ENCODE measurements around the gene PKP1.

The PKP1 gene

GRCh38 chr1:201265756-201266155 is 17.6 kb upstream of the PKP1 start:
- ATAC-seq (ENCODE audit: insufficient read depth, low read depth) (no peak), DNase-seq (no peak)
- Histone ChIP-seq H3K4me1 (ENCODE audit: insufficient read depth, low read length) (no peaks in the 10 kb centered on the region), H3K9me3 (ENCODE audit: insufficient read depth, low read length, severe bottlenecking) (no peaks in the 10 kb centered on the region), H3K36me3 (ENCODE audit: insufficient read depth, low read length) (no peaks in the 10 kb centered on the region), H3K27ac (ENCODE audit: low read length) (no peak overlapping the region), H3K4me3 (ENCODE audit: low read depth in 1 of 2, low read length in 2 of 2) (no peak overlapping the region), H2AFZ (ENCODE audit: low read depth, low read length) (no peak overlapping the region), H4K20me1 (ENCODE audit: insufficient read depth, low read length) (no peaks in the 10 kb centered on the region), H3K4me2 (ENCODE audit: insufficient read depth, low read length) (no peak overlapping the region), H3K27me3 (ENCODE audit: insufficient read depth, low read length, poor library complexity) (peaks cover 11% of the 10 kb centered on the region), H3K9ac (ENCODE audit: low read depth, low read length) (no peak overlapping the region), H3K79me2 (ENCODE audit: insufficient read depth, low read length) (no peaks in the 10 kb centered on the region)
- TF ChIP-seq CTCF (IDR thresholded peaks at IDR 0.05; ENCODE audit: borderline replicate concordance, extremely low read depth, low read length, poor library complexity, severe bottlenecking), result no peak
- TF ChIP-seq EZH2 (IDR thresholded peaks at IDR 0.05; ENCODE audit: borderline replicate concordance, low read depth, low read length, severe bottlenecking), result no peak

- H3K4me2 ChIP-seq (ENCODE audit: insufficient read depth, low read length), result no peak overlapping the region
- H3K27ac ChIP-seq (ENCODE audit: low read length), result no peak overlapping the region
- no peaks in the 10 kb centered on the region for H3K9me3 ChIP-seq (ENCODE audit: insufficient read depth, low read length, severe bottlenecking)
- no peaks in the 10 kb centered on the region for H3K79me2 ChIP-seq (ENCODE audit: insufficient read depth, low read length)
- H3K36me3 ChIP-seq (ENCODE audit: insufficient read depth, low read length), result no peaks in the 10 kb centered on the region
- H3K4me1 ChIP-seq (ENCODE audit: insufficient read depth, low read length), result no peaks in the 10 kb centered on the region
- H3K9ac ChIP-seq (ENCODE audit: low read depth, low read length), result no peak overlapping the region
- H3K4me3 ChIP-seq (ENCODE audit: low read depth in 1 of 2, low read length in 2 of 2), result no peak overlapping the region
- no peak overlapping the region for H2AFZ ChIP-seq (ENCODE audit: low read depth, low read length)
- H4K20me1 ChIP-seq (ENCODE audit: insufficient read depth, low read length), result no peaks in the 10 kb centered on the region
- DNase-seq (no peak), ATAC-seq (ENCODE audit: insufficient read depth, low read depth) (no peak)
- no peak for TF ChIP-seq CTCF (IDR thresholded peaks at IDR 0.05; ENCODE audit: borderline replicate concordance, extremely low read depth, low read length, poor library complexity, severe bottlenecking)
- TF ChIP-seq EZH2 (IDR thresholded peaks at IDR 0.05; ENCODE audit: borderline replicate concordance, low read depth, low read length, severe bottlenecking), result no peak
- peaks cover 11% of the 10 kb centered on the region for H3K27me3 ChIP-seq (ENCODE audit: insufficient read depth, low read length, poor library complexity)
Observed at GRCh38 chr1:201266276-201266675, 17.0 kb upstream of the PKP1 start.

GRCh38 chr1:201266774-201267173 is 16.5 kb upstream of the PKP1 start:
- no peak overlapping the region for H3K9ac ChIP-seq (ENCODE audit: low read depth, low read length)
- H3K4me2 ChIP-seq (ENCODE audit: insufficient read depth, low read length), result no peak overlapping the region
- H3K4me1 ChIP-seq (ENCODE audit: insufficient read depth, low read length), result no peaks in the 10 kb centered on the region
- DNase-seq (no peak), ATAC-seq (ENCODE audit: insufficient read depth, low read depth) (no peak)
- peaks cover 11% of the 10 kb centered on the region for H3K27me3 ChIP-seq (ENCODE audit: insufficient read depth, low read length, poor library complexity)
- H3K27ac ChIP-seq (ENCODE audit: low read length), result no peak overlapping the region
- H2AFZ ChIP-seq (ENCODE audit: low read depth, low read length), result no peak overlapping the region
- no peaks in the 10 kb centered on the region for H3K9me3 ChIP-seq (ENCODE audit: insufficient read depth, low read length, severe bottlenecking)
- H3K4me3 ChIP-seq (ENCODE audit: low read depth in 1 of 2, low read length in 2 of 2), result no peak overlapping the region
- TF ChIP-seq CTCF (IDR thresholded peaks at IDR 0.05; ENCODE audit: borderline replicate concordance, extremely low read depth, low read length, poor library complexity, severe bottlenecking) (no peak), EZH2 (IDR thresholded peaks at IDR 0.05; ENCODE audit: borderline replicate concordance, low read depth, low read length, severe bottlenecking) (no peak)
- no peaks in the 10 kb centered on the region for H3K36me3 ChIP-seq (ENCODE audit: insufficient read depth, low read length)
- no peaks in the 10 kb centered on the region for H3K79me2 ChIP-seq (ENCODE audit: insufficient read depth, low read length)
- H4K20me1 ChIP-seq (ENCODE audit: insufficient read depth, low read length), result no peaks in the 10 kb centered on the region

Data from DND-41 (cell line).